Activated B cell treated with CpG ODN at 0.5 μM for 24 hours (primary cell): ENCODE measurements around the gene VGLL4. TPM values are rescaled to one million over a fixed set of nuclear protein-coding genes. Genes with fewer than 3 reads are reported as not detected.
"Not testable (repeated sequence)": the region's sequence is repeated elsewhere in the genome, so short reads cannot be mapped to it uniquely, and the experiment has no call there.

Experiments
- ATAC-seq: fragments of 200-7000 bp; cut with Tn5 transposase; one replicate; pipeline ENCODE4 v1.10.0; 2021; ENCODE audit warnings: low read depth, mild to moderate bottlenecking, moderate library complexity
- CTCF ChIA-PET: fragments of 350-600 bp; sonication (Branson Sonifier 250); formaldehyde crosslinking; loops from one replicate; lab custom pipeline; 2021; ENCODE audit warnings: antibody characterized with exemption; lab: Charles Lee
- POLR2A ChIA-PET: fragments of 350-600 bp; sonication (Branson Sonifier 250); formaldehyde crosslinking; loops from one replicate; lab custom pipeline; 2021; ENCODE audit warnings: antibody characterized with exemption; lab: Charles Lee
- DNase-seq: peaks from one replicate; pipeline ENCODE4 v3.0.0; 2022
- H3K27ac Mint-ChIP-seq: one replicate; pipeline ENCODE4 v1.8.0; 2020; ENCODE audit warnings: mixed read lengths
- H3K27me3 Mint-ChIP-seq: one replicate; pipeline ENCODE4 v1.8.0; 2021; ENCODE audit warnings: mixed read lengths
- H3K36me3 Mint-ChIP-seq: one replicate; pipeline ENCODE4 v1.8.0; 2021; ENCODE audit warnings: low read depth, mixed read lengths
- H3K4me1 Mint-ChIP-seq: one replicate; pipeline ENCODE4 v1.8.0; 2021; ENCODE audit warnings: mixed read lengths
- H3K4me3 Mint-ChIP-seq: one replicate; pipeline ENCODE4 v1.8.0; 2020; ENCODE audit warnings: mild to moderate bottlenecking, mixed read lengths
- H3K9me3 Mint-ChIP-seq: one replicate; pipeline ENCODE4 v1.8.0; 2020; ENCODE audit warnings: mixed read lengths
- CTCF ChIP-seq: fragments of 200-600 bp; IDR thresholded peaks from one replicate; pipeline ENCODE4 v1.8.0; 2022; ENCODE audit warnings: antibody characterized with exemption, mild to moderate bottlenecking
- intact Hi-C: fragments of 100-400 bp; cut with micrococcal nuclease; formaldehyde crosslinking; loops from one replicate; pipeline ENCODE4 v1.15.1; 2024
- total RNA-seq: library from RNA; stranded (reverse); gene quantifications from 2 replicates; pipeline ENCODE4 v1.2.3, GENCODE V29; 2022

The VGLL4 gene
- total RNA-seq, 1 donor from 2014 or later: 19.3 TPM

- Mint-ChIP-seq H3K27me3 (no peaks in the 10 kb centered on the region), H3K4me1 (peaks cover 47% of the 10 kb centered on the region), H3K4me3 (peak overlapping the region; percentile 80), H3K27ac (peak overlapping the region; percentile 91), H3K9me3 (no peaks in the 10 kb centered on the region), H3K36me3 (peaks cover 40% of the 10 kb centered on the region)
- ChIA-PET CTCF (no interaction called here), POLR2A (no interaction called here)
- intact Hi-C loops: loop anchor here (1.0 kb wide), 1 partner anchor 41 kb away; no protein-coding TSS in a partner anchor
- ATAC-seq: peak; percentile 100
- no peak for TF ChIP-seq CTCF
- DNase-seq: peak; percentile 68
Observed at GRCh38 chr3:11601446-11602238, 42.1 kb downstream of the VGLL4 start.

- TF ChIP-seq CTCF: no peak
- no peaks in the 10 kb centered on the region for H3K27me3 Mint-ChIP-seq
- H3K4me3 Mint-ChIP-seq: peak overlapping the region; percentile 80
- ChIA-PET POLR2A (interaction anchor here (0.5 to 1.2 kb wide), 2 partner anchors 11 to 83 kb away, joined by 3 to 5 read pairs; no protein-coding TSS in a partner anchor), CTCF (no interaction called here)
- ATAC-seq (no peak), DNase-seq (no peak)
- peaks cover 38% of the 10 kb centered on the region for H3K36me3 Mint-ChIP-seq
- intact Hi-C loops: no loop called here
- peak overlapping the region; percentile 91 for H3K27ac Mint-ChIP-seq
- no peaks in the 10 kb centered on the region for H3K9me3 Mint-ChIP-seq
- H3K4me1 Mint-ChIP-seq: peaks cover 43% of the 10 kb centered on the region
Observed at GRCh38 chr3:11600501-11601282, 43.0 kb downstream of the VGLL4 start.

GRCh38 chr3:11596387-11596786 lies 47.3 kb downstream of the VGLL4 start:
- H3K27me3 Mint-ChIP-seq: no peaks in the 10 kb centered on the region
- H3K4me3 Mint-ChIP-seq: no peak overlapping the region
- CTCF ChIA-PET: no interaction called here
- intact Hi-C loops: no loop called here
- POLR2A ChIA-PET: no interaction called here
- TF ChIP-seq CTCF: no peak
- H3K36me3 Mint-ChIP-seq: peaks cover 50% of the 10 kb centered on the region
- ATAC-seq (no peak), DNase-seq (no peak)
- H3K9me3 Mint-ChIP-seq: no peaks in the 10 kb centered on the region
- peaks cover 23% of the 10 kb centered on the region for H3K4me1 Mint-ChIP-seq
- no peak overlapping the region for H3K27ac Mint-ChIP-seq

- ATAC-seq, H3K27ac Mint-ChIP-seq, H3K4me3 Mint-ChIP-seq, H3K27me3 Mint-ChIP-seq, DNase-seq, H3K9me3 Mint-ChIP-seq, CTCF ChIA-PET, POLR2A ChIA-PET, intact Hi-C loops: not testable (repeated sequence)
- H3K36me3 Mint-ChIP-seq: peaks cover 50% of the 10 kb centered on the region
- peaks cover 11% of the 10 kb centered on the region for H3K4me1 Mint-ChIP-seq
Observed at GRCh38 chr3:11595024-11595423, 48.7 kb downstream of the VGLL4 start.

- no peak for TF ChIP-seq CTCF
- H3K4me1 Mint-ChIP-seq: peaks cover 10% of the 10 kb centered on the region
- H3K36me3 Mint-ChIP-seq: peaks cover 54% of the 10 kb centered on the region
- intact Hi-C loops: no loop called here
- ChIA-PET CTCF (no interaction called here), POLR2A (no interaction called here)
- H3K9me3 Mint-ChIP-seq: no peaks in the 10 kb centered on the region
- DNase-seq (no peak), ATAC-seq (no peak)
- no peak overlapping the region for H3K27ac Mint-ChIP-seq
- no peak overlapping the region for H3K4me3 Mint-ChIP-seq
- no peaks in the 10 kb centered on the region for H3K27me3 Mint-ChIP-seq
Observed at GRCh38 chr3:11593318-11594034, 50.2 kb downstream of the VGLL4 start.
